GM23248 (cell line): ENCODE measurements around the gene EP400.

ENCODE experiments used
- EZH2 ChIP-seq: fragments of 200-600 bp; sonication (generic); IDR thresholded peaks from 2 replicates; pipeline ENCODE4 v1.6.1; 2018; ENCODE audit warnings: antibody characterized with exemption, mild to moderate bottlenecking; ENCODE audit not compliant: insufficient read depth, poor library complexity, severe bottlenecking
- EZH2phosphoT487 ChIP-seq: fragments of 200-600 bp; sonication (generic); IDR thresholded peaks from 2 replicates; pipeline ENCODE4 v1.6.1; 2018; ENCODE audit warnings: antibody characterized with exemption, moderate library complexity, mild to moderate bottlenecking, low read depth; ENCODE audit not compliant: insufficient read depth

DNA sequence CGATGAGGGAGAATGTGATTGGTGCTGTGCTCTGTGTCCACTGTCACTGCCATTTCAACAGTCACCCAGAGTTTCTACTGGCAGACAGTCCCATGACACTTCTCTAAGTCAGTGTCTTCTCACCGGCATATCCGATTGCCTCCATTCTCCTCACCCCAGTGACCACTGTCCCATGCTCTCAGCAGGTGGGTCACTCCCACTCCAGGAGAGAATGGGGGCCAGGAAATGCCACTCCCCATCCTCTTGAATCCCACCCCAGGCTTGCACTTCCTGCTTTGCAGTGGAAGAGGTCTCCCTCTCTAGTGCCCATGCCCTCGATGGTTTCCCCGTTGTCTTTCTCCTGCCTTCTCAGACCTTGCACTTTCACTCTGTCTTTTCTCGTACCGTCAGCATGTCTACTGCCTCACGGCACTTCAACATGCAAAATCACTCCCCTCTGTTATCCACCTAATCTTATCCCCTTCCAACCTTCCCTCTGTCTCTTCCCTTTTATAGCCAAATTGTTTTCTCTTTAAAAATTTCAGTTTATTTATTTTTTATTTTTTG lies 2.2 kb upstream of the EP400 start:
- TF ChIP-seq EZH2phosphoT487 (no peak), EZH2 (no peak)
